ENCODE results near the gene ST7L.

DNA sequence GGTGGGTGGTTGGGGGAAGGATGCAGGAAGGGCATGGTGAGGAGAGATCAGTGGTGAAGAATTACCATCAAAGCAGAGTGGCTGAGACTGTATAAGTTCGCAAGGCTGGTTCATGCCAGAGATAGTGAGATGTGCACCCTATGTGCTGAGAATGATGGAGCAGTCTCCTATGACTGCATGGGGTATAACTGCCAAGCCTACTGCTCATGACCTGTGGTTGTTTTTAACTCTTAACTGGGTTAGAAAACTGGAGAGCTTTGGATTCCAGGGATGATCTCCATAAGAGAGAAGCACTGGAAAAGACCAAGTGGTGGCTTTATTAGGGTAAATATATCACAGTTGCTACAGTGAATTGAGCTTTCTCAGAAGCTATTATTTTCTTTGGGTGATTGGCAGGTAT, 94.0 kb downstream of the ST7L start:
- TF ChIP-seq CTCF (IDR thresholded peaks at IDR 0.05; ENCODE audit: insufficient read depth, low read depth, low read length) (no peak), EZH2 (IDR thresholded peaks at IDR 0.05; ENCODE audit: insufficient read depth, low read length) (no peak)

Data from astrocyte (in vitro differentiated cells and primary cell).